RWPE2 (cell line): ENCODE measurements around the gene IGF2.

Experiments used
- ATAC-seq: fragments of 200-7000 bp; cut with Tn5 transposase; 3 replicates; pipeline ENCODE4 v1.9.1; 2021; ENCODE audit warnings: low read depth
- DNase-seq: peaks from one replicate; pipeline ENCODE4 v3.0.0-alpha.2; 2020; ENCODE audit warnings: low spot score
- H3K27ac ChIP-seq: fragments of 450-650 bp; 2 replicates; pipeline ENCODE4 v1.5.1; 2017; ENCODE audit warnings: mild to moderate bottlenecking; ENCODE audit not compliant: poor library complexity, severe bottlenecking
- H3K27me3 ChIP-seq: fragments of 250-450 bp; sonication (Bioruptor Pico); 2 replicates; pipeline ENCODE4 v1.5.1; 2021; ENCODE audit warnings: mild to moderate bottlenecking, moderate library complexity; ENCODE audit not compliant: insufficient read depth, poor library complexity, severe bottlenecking
- H3K36me3 ChIP-seq: fragments of 250-450 bp; sonication (Bioruptor Pico); 2 replicates; pipeline ENCODE4 v1.5.1; 2020; ENCODE audit warnings: low read depth, mild to moderate bottlenecking, moderate library complexity
- H3K4me1 ChIP-seq: fragments of 250-450 bp; sonication (Bioruptor Pico); 2 replicates; pipeline ENCODE4 v1.5.1; 2021; ENCODE audit warnings: mild to moderate bottlenecking, moderate library complexity; ENCODE audit not compliant: insufficient read depth, poor library complexity, severe bottlenecking
- H3K4me3 ChIP-seq: fragments of 250-450 bp; sonication (Bioruptor Pico); 2 replicates; pipeline ENCODE4 v1.5.1; 2021; ENCODE audit warnings: mild to moderate bottlenecking, moderate library complexity; ENCODE audit not compliant: severe bottlenecking
- H3K9me3 ChIP-seq: fragments of 250-450 bp; sonication (Bioruptor Pico); 2 replicates; pipeline ENCODE4 v1.5.1; 2021; ENCODE audit warnings: mild to moderate bottlenecking, moderate library complexity; ENCODE audit not compliant: severe bottlenecking
- TF ChIP-seq, protein P1 (sequence below): fragments of 450-650 bp; IDR thresholded peaks from one replicate; pipeline ENCODE4 v1.5.1; 2017; ENCODE audit warnings: mild to moderate bottlenecking, moderate library complexity; ENCODE audit not compliant: poor library complexity, severe bottlenecking

Gene IGF2

DNA sequence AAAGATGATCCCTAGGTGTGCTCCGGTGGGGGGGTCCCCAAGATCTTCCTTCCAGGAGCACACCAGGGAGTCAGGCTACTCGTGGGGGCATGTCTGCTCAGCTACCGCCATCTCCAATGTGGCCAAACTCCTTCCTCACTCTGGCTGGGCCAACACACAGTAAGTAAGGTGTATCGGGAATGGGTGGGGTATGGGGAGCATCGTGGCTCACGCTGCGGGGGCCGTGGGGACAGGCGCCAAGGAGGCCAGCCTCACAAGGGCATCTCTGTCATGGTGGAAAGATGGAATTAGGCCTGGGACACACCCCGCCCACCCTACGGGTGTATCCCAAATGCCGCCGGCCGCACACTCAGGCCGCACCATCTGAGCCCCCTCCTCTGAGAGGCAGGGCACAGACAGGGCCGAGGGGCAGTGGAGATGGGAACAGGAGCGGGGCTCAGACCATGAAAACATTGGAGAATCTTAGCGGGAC, 8.3 kb downstream of the IGF2 start:
- Histone ChIP-seq H3K4me3 (no peak overlapping the region), H3K36me3 (no peaks in the 10 kb centered on the region), H3K9me3 (no peaks in the 10 kb centered on the region), H3K27me3 (peaks cover 12% of the 10 kb centered on the region), H3K4me1 (no peaks in the 10 kb centered on the region), H3K27ac (no peak overlapping the region)
- TF ChIP-seq, protein P1, sequence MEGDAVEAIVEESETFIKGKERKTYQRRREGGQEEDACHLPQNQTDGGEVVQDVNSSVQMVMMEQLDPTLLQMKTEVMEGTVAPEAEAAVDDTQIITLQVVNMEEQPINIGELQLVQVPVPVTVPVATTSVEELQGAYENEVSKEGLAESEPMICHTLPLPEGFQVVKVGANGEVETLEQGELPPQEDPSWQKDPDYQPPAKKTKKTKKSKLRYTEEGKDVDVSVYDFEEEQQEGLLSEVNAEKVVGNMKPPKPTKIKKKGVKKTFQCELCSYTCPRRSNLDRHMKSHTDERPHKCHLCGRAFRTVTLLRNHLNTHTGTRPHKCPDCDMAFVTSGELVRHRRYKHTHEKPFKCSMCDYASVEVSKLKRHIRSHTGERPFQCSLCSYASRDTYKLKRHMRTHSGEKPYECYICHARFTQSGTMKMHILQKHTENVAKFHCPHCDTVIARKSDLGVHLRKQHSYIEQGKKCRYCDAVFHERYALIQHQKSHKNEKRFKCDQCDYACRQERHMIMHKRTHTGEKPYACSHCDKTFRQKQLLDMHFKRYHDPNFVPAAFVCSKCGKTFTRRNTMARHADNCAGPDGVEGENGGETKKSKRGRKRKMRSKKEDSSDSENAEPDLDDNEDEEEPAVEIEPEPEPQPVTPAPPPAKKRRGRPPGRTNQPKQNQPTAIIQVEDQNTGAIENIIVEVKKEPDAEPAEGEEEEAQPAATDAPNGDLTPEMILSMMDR = no peak
- ATAC-seq (no peak), DNase-seq (no peak)

DNA sequence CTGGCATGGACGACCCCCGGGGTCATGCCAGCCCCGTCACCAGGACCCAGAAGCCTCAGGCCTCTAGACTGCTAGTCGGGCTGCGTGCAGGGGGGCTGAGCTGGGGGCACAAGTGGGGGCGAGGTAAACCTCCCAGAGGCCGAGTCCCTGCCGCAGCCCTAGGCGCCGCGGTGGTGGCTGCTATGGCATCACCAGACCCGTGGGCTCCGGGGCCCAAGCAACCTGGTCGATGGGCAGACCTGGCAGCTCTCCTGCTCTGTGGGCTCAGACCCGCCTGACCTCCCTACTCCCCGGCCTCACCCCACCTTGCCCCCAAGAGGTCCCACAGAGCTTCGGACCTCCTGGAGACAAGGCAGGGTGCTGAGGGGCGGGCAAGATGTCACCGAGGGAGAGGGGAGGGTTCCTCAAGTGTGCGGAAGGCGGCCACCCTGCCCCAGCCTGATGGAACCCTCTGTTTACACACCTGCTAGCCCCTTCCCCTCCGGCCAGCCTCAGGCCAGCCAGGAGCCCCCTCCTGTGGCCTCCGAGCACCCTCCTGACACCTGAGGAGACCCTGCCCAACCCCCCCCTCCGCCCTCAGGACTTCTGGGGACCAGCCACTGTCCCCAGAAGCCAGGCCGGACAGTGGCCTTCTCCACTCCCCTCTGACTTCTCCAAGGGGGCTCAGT, 9.4 kb downstream of the IGF2 start:
- TF ChIP-seq, protein P1 = no peak
- Histone ChIP-seq H3K36me3 (no peaks in the 10 kb centered on the region), H3K4me3 (no peak overlapping the region), H3K27me3 (peaks cover 12% of the 10 kb centered on the region), H3K9me3 (no peaks in the 10 kb centered on the region), H3K4me1 (no peaks in the 10 kb centered on the region), H3K27ac (no peak overlapping the region)
- DNase-seq (no peak), ATAC-seq (no peak)

DNA sequence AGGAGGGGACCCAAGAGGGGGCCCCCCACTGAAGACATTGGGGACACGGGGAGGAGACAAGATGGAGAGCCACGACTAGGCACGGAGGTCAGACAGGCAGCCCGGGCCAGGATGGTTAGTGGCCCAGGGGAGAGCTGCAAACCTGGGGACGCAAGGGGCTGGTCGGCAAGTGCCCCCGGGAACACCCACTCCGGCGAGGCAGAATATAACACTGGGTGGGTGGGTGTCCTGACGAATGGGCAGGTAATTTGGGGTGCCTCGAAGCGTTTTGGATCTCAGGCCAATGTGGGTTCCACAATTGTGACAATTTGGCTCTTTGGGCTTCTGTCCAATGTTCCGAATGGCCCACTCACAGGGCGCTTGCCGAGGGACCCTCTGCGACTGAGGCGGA, 9.9 kb downstream of the IGF2 start:
- H3K9me3 ChIP-seq = no peaks in the 10 kb centered on the region
- peaks cover 12% of the 10 kb centered on the region for H3K27me3 ChIP-seq
- no peaks in the 10 kb centered on the region for H3K4me1 ChIP-seq
- DNase-seq (no peak), ATAC-seq (no peak)
- H3K27ac ChIP-seq = no peak overlapping the region
- H3K4me3 ChIP-seq = no peak overlapping the region
- TF ChIP-seq, protein P1 = no peak
- no peaks in the 10 kb centered on the region for H3K36me3 ChIP-seq

DNA sequence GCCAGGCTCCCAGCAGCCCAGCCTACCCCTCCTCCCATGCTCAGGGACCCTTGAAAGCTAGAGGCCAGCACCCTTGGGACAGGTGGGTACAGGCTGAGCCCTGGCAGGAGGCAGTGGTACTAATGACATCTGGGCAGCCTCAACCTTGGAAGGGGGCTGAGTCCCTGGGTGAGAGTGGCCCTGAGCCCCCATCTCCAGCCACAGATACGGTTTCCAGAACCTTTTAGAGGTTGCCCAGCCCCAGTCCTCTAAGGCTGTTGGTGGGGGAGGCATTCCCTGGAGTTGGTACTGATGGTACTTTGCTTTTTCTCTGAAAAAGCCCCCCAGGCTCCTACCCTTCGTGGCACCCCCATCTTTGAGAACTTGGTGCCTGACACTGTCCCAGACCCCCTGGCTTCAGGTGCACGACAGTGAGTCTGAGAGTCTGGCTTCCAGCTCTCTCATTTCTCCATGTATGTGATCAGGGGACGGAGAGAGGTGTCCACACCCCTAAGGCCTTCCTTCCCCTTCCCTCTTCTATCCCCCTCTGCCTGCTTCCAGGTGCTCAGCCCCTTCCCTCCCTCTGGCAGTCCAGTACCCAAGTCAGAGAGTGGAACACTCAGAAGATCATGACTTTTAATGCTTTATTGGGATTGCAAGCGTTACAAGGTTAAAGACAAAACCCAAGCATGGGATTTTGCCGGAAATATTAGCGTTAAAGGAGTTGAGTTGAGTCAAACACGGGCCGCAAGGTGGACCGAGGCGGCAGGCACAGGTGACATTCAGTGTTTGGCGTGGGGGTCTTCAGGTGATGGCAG, 10.5 kb downstream of the IGF2 start:
- no peak for ATAC-seq
- Histone ChIP-seq H3K36me3 (no peaks in the 10 kb centered on the region), H3K4me1 (no peaks in the 10 kb centered on the region), H3K9me3 (no peaks in the 10 kb centered on the region), H3K27me3 (peaks cover 12% of the 10 kb centered on the region), H3K4me3 (no peak overlapping the region), H3K27ac (no peak overlapping the region)
- DNase-seq = no peak
- TF ChIP-seq, protein P1 = no peak

DNA sequence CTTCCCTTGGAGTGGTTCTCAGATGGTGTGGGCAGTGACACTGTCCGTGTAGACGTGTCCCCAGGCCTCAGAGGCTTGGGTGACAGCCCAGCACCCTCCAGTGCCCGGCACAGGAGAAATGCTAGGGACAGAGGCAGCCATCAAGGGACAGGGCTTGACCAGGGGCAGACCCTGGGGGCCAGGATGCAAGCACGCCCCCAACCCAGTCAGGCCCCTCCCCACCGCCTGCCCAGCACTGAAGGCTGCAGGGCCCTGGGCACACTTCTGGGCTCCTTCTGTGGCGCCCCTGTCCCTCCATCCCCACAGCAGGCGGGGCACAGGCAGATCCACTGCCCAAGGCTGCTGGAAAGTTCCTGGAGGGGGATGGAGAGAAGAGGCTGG, 11.1 kb downstream of the IGF2 start:
- H3K36me3 ChIP-seq = no peaks in the 10 kb centered on the region
- H3K27ac ChIP-seq = no peak overlapping the region
- H3K27me3 ChIP-seq = peaks cover 6% of the 10 kb centered on the region
- no peak overlapping the region for H3K4me3 ChIP-seq
- no peaks in the 10 kb centered on the region for H3K4me1 ChIP-seq
- TF ChIP-seq, protein P1 = no peak
- no peaks in the 10 kb centered on the region for H3K9me3 ChIP-seq
- no peak for ATAC-seq
- DNase-seq = no peak
